Measurements from ENCODE around the gene GNG4. TPM values are rescaled to one million over a fixed set of nuclear protein-coding genes. Genes with fewer than 3 reads are reported as not detected.

GNG4 gene
- total and polyA plus RNA-seq, 12 donors, result 0.22 to 25.8 (median 3.8) TPM; not detected in 2

DNA sequence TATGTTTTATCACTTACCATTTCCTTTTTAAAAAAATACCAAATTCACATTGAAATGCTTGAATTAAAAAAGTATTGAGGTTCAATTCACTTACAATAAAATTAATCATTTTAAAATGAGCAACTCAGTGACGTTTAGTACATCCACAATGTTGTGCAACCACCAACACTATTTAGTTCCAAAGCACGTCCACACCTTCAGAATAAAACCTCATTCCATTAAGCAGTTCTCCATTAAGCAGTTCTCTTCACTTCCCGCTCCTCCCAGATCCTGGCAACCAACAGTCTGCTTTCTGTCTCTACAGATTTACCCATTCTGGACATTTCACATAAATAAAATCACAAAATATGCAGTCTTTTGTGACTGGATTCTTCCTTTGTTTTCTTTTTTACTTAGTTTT is 41.3 kb downstream of the GNG4 start:
- no peaks in the 10 kb centered on the region for H3K9me3 ChIP-seq (replicated peaks in 1 of 3)
- intact Hi-C loops (cut with DNase I), result no loop called here
- no peak overlapping the region for H3K27ac ChIP-seq
- TF ChIP-seq, protein P1, sequence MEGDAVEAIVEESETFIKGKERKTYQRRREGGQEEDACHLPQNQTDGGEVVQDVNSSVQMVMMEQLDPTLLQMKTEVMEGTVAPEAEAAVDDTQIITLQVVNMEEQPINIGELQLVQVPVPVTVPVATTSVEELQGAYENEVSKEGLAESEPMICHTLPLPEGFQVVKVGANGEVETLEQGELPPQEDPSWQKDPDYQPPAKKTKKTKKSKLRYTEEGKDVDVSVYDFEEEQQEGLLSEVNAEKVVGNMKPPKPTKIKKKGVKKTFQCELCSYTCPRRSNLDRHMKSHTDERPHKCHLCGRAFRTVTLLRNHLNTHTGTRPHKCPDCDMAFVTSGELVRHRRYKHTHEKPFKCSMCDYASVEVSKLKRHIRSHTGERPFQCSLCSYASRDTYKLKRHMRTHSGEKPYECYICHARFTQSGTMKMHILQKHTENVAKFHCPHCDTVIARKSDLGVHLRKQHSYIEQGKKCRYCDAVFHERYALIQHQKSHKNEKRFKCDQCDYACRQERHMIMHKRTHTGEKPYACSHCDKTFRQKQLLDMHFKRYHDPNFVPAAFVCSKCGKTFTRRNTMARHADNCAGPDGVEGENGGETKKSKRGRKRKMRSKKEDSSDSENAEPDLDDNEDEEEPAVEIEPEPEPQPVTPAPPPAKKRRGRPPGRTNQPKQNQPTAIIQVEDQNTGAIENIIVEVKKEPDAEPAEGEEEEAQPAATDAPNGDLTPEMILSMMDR (IDR thresholded peaks at IDR 0.05), result no peak
- no peak for TF ChIP-seq POLR2A (IDR thresholded peaks at IDR 0.05)
- no peak overlapping the region for H3K4me3 ChIP-seq
- H3K27me3 ChIP-seq, result no peaks in the 10 kb centered on the region
- WGBS, 4 donors, result 56 to 64% (median 58%) methylated on average over 3 of the region's 3 CpGs
- no peaks in the 10 kb centered on the region for H3K36me3 ChIP-seq (replicated peaks in 1 of 2)
- no peaks in the 10 kb centered on the region for H3K4me1 ChIP-seq (replicated peaks in 1 of 2)
- no peak for DNase-seq

GRCh38 chr1:235607284-235607683 is 42.3 kb downstream of the GNG4 start:
- TF ChIP-seq, protein P1 (IDR thresholded peaks at IDR 0.05), result no peak
- TF ChIP-seq POLR2A (IDR thresholded peaks at IDR 0.05), result no peak
- WGBS, 4 donors, result 90 to 97% (median 93%) methylated on average over 11 of the region's 11 CpGs

DNA sequence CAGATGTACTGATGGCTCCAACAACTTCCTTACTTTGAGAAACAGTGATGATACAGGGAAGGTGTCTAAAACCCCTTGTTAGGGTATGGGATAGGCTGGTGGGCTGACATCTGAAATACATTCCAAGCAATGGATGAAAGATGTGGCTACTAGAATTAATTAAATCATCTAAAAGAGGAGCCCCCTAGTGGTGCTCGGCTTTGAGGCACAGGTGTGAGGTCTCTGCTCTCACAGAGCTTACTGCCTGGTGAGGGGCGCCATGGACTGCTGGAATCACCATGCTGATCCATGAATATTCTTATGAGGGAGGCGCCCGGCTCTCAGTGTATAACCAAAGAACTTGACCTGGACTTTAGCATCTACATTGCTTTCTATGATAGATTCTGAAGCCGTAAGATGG is 48.5 kb downstream of the GNG4 start:
- Histone ChIP-seq H3K4me3 (no peak overlapping the region), H3K27ac (no peak overlapping the region), H3K4me1 (replicated peaks in 1 of 2) (no peaks in the 10 kb centered on the region), H3K36me3 (replicated peaks in 1 of 2) (no peaks in the 10 kb centered on the region), H3K9me3 (replicated peaks in 1 of 3) (no peaks in the 10 kb centered on the region), H3K27me3 (no peaks in the 10 kb centered on the region)
- intact Hi-C loops (cut with DNase I), result no loop called here
- DNase-seq, result peak in 6 of 7 donors; percentile 22 to 63 (median 43)
- TF ChIP-seq, protein P1 (IDR thresholded peaks at IDR 0.05), result peak in 5 of 6 experiments; percentile 33 to 47 (median 35)
- TF ChIP-seq POLR2A (IDR thresholded peaks at IDR 0.05), result no peak
- WGBS, 4 donors, result 70 to 86% (median 78%) methylated on average over 5 of the region's 5 CpGs

More at GRCh38 chr1:235607284-235607683, 42.3 kb downstream of the GNG4 start:
- no peaks in the 10 kb centered on the region for H3K9me3 ChIP-seq (replicated peaks in 1 of 3)
- no peak overlapping the region for H3K4me3 ChIP-seq
- no peaks in the 10 kb centered on the region for H3K4me1 ChIP-seq (replicated peaks in 1 of 2)
- intact Hi-C loops (cut with DNase I), result no loop called here
- DNase-seq, result no peak
- no peak overlapping the region for H3K27ac ChIP-seq
- no peaks in the 10 kb centered on the region for H3K27me3 ChIP-seq
- no peaks in the 10 kb centered on the region for H3K36me3 ChIP-seq (replicated peaks in 1 of 2)

- no peak for TF ChIP-seq POLR2A (IDR thresholded peaks at IDR 0.05)
- TF ChIP-seq, protein P1 (IDR thresholded peaks at IDR 0.05), result no peak
- 83 to 87% (median 86%) methylated on average over 5 of the region's 5 CpGs for WGBS, 4 donors
- no peaks in the 10 kb centered on the region for H3K9me3 ChIP-seq (replicated peaks in 1 of 3)
- intact Hi-C loops (cut with DNase I), result loop anchor here in 1 of 2 donors (5.0 kb wide), 1 partner anchor 77 kb away; no protein-coding TSS in a partner anchor
- no peak overlapping the region for H3K27ac ChIP-seq
- no peak for DNase-seq
- no peaks in the 10 kb centered on the region for H3K36me3 ChIP-seq (replicated peaks in 1 of 2)
- H3K27me3 ChIP-seq, result no peaks in the 10 kb centered on the region
- H3K4me3 ChIP-seq, result no peak overlapping the region
- no peaks in the 10 kb centered on the region for H3K4me1 ChIP-seq (replicated peaks in 1 of 2)
These were observed 50.0 kb downstream of the GNG4 start for GRCh38 chr1:235599536-235599935.

Data from adrenal gland (tissue), 12 donors.